ENCODE data around the gene TPRA1. TPM values are rescaled to one million over a fixed set of nuclear protein-coding genes. Genes with fewer than 3 reads are reported as not detected.

Gene TPRA1
- 32.8 and 34.6 TPM in 2 replicates for total RNA-seq

DNA sequence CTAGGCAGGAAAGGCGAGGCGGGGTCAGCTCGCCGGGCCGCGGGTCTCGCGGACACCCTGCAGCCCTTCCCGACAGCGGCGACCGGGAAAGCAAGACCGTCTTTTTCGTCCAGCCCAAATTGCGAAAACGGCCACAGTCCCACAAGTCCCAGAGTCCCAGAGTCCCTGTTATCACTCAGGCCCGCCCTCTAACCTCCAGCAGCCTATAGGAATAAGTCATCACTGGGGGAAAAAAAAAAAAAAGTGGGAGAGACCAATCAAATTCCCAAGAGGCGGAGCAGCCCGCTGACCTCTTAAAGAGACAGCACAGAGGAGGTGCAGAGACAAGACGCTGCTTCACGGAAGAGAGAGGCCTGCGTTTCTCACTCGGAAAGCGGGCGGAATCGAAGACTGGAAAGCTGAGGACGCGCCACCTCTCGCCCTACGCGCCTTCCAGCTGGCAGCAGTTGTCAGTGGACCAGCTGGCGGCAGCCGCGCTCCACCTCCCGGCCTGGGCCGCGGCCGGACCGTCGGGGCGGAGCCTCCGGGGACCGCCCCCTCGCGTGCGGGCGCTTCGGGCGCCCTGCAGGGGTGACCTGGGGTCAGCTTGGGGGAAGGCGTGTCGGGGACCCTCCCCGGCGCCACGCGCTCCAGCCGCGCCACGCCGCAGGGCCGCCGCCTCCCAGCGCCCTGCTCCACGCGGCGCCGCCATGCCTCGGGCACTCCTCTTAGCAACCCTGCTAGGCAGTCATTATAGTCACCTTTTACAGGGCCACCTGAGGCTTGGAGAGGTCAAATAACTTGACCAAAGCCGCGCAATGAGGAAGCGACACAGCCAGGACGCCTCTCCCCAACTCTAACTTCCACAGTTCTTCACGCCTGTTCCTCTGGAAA lies at the start of gene TPRA1:
Gene TPRA1 (minus strand): TSS at position 141 of the 873 bp plus-strand sequence. CDS start 10,587 bp downstream, outside the sequence.
- DNase-seq (ENCODE audit: low read depth, low spot score): peak; percentile 88

DNA sequence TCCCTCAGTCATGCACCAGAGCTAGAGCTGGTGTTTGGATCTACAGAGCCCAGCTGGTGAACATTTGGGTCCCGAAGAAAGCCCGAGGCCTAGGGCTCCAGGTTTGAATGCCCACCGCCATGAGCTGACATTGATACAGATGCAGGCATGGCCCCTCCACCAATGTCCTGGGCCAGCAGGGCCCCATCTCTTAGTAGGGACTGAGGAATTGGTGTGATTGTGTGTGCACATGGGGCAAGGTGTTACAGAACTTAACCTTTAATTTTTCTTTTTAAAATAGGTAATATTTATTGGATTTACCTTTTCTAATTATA lies 49.5 kb upstream of the TPRA1 start:
- DNase-seq (ENCODE audit: low read depth, low spot score): no peak

DNA sequence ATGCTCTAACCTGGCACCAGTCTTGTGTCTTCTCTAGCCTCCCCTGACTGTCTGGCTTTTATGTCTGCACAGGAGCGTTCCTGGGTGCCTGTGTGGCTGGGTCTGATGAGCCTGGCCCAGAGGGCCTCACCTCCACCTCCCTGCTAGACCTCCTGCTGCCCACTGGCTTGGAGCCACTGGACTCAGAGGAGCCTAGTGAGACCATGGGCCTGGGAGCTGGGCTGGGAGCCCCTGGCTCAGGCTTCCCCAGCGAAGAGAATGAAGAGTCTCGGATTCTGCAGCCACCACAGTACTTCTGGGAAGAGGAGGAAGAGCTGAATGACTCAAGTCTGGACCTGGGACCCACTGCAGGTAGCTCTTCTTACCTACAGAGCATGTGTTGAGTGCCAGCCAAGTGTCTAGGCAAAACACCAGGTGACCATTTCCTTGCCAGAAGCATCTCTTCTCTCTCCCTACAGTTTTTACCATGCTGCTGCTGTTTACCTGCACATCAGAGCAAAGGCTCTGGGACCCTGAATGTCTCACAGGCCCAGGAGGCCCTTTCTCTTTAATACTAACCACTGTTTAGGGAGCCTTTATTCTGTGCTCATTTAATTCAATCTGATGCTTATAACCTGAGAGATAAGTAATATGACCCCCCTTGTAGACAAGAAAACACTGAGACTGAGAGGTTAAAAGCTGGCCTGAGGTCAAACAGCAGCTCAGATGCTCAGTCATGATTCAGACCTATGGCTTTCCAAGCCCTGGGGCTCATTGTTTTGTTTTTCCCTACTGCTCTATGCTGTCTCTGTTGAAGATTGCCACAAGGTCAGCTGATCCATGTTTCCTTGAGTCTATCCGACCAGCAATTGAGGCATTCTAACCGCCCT lies 48.9 kb upstream of the TPRA1 start:
- DNase-seq (ENCODE audit: low read depth, low spot score): no peak

- DNase-seq (ENCODE audit: low read depth, low spot score): no peak
Measured at GRCh38 chr3:127637971-127638370, 47.4 kb upstream of the TPRA1 start.

- no peak for DNase-seq (ENCODE audit: low read depth, low spot score)
Measured at GRCh38 chr3:127637546-127637945, 47.0 kb upstream of the TPRA1 start.

GRCh38 chr3:127634653-127635052 lies 44.1 kb upstream of the TPRA1 start:
- no peak for DNase-seq (ENCODE audit: low read depth, low spot score)

- DNase-seq (ENCODE audit: low read depth, low spot score): no peak
Measured at GRCh38 chr3:127632035-127632820, 41.7 kb upstream of the TPRA1 start.

DNA sequence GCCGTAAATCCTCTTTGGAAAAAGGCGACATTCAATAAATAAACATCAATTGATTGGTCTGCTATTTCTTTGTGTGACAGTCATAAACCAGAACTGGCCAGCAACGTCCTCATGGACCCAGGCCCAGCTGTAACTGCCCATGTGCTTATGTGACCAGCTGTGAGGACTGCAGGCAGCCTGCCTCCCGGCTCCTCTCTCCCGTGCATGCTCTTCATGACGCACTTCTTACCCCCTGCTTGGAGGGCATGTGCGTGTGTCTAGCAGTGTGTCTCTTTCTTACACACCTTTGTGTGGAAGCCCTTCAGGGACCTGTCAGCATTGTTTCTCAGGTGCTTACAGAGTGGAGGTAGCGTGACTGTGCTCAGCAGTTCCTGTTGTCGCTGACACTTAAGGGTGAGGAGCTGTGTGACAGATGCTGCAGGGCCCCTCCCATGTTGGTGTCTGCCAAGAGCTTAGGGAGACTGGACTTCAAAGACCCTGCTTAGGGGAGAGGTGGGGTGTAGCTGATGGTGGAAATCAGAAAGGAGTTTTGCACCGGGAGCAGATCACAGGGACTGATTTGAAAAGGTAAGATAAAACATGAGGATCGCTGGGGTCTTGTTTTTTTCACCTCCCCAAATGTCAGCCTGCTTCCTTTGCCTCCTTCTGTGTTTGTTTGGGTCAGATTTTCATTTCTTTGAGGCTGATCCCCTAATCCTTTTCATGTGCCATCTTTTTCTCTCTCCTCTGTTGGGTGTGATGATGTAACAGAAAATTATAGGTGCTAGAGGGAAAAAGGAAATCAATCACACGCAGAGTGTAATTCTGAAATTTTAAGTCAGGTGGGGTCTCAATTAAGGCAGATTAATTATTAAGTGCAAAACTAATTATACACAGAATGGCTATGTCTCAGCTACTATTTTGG lies 40.5 kb upstream of the TPRA1 start:
- no peak for DNase-seq (ENCODE audit: low read depth, low spot score)

DNA sequence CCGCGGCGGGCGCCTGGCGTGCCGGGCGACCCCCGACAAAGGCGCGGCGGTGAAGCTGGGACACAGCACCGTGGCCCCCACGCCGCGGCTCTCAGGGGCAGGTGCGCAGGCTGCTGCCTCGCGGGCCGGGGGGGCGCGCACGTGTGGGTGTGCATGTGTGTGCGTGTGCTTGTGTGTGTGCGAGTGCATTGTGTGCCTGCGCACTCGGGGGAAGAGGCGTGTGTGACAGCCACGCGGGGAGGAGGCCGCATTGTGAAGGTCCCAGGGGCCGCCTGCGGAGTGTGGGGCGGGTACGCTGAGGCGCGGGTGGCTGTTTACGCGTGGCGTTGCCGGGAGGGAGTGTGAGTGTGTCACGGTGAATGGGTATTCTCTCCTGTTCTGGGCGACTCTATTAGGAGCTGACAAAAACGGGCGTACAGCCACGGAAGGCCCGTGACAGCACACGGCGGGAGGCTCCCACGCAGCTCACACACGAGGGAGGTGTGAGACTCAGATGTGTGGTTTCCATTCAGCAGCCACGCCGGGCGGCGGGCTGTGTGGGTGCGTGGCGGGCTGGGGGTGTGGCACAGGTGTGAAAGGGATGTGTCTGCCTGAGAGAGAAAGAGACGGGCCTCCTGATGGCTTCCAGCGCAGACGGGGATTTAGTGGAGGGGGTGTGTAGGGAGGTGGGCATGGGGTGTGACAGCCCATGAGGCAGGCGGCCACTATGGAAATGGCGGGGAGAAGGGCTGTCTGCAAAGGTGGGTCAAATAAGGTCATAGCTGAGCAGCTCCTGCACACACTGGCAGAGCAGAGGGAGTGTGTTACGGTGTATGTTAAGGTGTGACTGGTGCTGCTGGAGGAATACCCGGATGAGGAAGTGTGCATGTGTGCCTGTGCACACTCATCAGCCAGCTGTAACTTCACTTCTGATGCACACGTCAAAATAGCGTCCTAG lies 39.2 kb upstream of the TPRA1 start:
- DNase-seq (ENCODE audit: low read depth, low spot score): no peak

GRCh38 chr3:127628788-127629466 lies 38.4 kb upstream of the TPRA1 start, which contains the start of gene PODXL2:
Gene PODXL2, plus strand, starts transcription at chr3:127629185. Its CDS starts 35 bp downstream, at chr3:127629220.
- no peak for DNase-seq (ENCODE audit: low read depth, low spot score)

DNA sequence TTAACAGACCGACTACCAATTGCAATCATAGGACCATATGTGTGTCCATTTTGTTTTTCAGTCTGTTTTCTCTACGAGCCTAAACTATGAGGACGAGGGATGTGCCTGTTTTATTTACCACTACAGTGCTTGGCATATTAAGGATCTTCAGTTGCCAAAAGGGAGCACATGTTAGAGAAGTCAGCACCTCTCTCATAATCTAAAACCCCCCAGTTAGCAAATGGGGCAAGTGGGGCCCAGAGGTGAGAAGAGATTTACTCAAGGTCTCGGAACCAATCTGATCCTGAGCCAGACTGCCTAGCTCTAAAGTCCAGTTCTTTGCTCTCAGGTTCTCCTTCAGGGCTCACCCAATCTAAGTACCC lies 37.9 kb upstream of the TPRA1 start:
- no peak for DNase-seq (ENCODE audit: low read depth, low spot score)

GRCh38 chr3:127625821-127626220 lies 35.3 kb upstream of the TPRA1 start:
- DNase-seq (ENCODE audit: low read depth, low spot score): no peak

DNA sequence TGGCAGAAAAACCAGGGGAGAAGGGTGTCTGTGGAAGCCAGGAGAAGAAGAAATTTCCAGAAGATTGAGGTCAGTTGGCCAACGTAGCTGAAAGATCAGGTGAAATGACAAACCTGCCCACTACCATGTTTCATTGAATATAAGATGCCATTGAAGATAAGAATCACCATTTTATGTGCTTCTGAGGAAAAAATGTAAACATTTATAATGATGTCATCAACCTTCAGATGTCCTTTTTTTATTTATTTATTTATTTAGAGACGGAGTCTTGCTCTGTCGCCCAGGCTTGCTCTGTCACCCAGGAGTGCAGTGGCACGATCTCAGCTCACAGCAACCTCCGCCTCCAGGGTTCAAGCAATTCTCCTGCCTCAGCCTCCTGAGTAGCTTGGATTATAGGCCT lies 33.5 kb upstream of the TPRA1 start:
- DNase-seq (ENCODE audit: low read depth, low spot score): no peak

DNA sequence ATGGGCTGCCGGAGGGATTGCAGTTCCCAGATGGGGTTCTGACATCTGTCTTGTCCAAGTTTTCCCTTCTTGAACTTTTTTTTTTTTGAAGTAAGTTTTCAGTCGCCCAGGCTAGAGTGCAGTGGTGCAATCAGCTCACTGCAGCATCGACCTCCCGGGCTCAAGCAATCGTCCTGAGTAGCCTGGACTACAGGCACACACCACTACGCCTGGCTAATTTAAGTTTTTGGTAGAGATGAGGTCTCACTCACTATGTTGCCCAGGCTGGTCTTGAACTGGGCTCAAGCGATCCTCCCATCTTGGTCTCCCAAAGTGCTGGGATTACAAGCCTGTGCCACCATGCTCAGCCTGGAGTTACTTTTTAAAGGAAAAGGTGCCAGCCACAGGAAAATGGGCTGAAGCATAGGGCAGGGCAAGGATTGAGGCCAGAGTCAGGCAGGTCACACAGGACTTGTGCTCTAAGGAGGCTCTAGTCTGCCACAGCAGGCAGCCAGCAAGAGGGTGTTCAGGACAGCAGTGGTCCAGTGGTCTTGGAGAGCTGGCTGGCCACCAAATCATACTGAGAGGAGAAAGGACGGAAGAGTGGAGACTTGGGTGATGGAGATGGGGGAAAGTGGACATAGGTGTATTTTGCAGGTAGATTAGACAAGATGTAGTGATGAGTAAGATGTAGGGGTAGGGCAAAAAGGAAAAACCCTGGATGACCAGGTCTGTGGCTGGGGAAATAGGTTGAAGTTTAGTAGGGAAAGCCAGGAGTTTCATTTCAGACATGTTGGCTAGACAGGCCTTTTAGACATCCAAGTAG lies 32.4 kb upstream of the TPRA1 start:
- DNase-seq (ENCODE audit: low read depth, low spot score): no peak

- DNase-seq (ENCODE audit: low read depth, low spot score): no peak
Measured at GRCh38 chr3:127622031-127622430, 31.5 kb upstream of the TPRA1 start.

GRCh38 chr3:127620637-127621375 lies 30.3 kb upstream of the TPRA1 start:
- no peak for DNase-seq (ENCODE audit: low read depth, low spot score)

DNA sequence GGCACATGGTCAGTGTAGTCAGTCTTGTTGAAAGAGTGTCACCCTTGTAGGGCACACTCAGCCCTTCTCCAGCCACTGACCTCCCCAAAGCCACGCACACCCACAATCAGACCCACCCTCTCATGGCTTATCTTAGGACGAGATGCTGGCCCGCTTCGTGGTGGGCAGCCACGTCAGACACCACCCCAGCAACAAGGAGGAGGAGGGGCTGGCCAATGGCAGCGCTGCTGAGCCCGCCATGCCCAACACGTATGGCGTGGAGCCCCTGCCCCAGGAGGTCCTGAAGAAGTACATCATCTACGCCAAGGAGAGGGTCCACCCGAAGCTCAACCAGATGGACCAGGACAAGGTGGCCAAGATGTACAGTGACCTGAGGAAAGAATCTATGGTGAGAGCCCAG lies 28.4 kb upstream of the TPRA1 start:
- DNase-seq (ENCODE audit: low read depth, low spot score): no peak
